ENCODE results near the gene C19orf47. TPM values are rescaled to one million over a fixed set of nuclear protein-coding genes. Genes with fewer than 3 reads are reported as not detected.

Gene C19orf47
- total RNA-seq, 1 experiment from 2014 or later = 11.7 TPM

DNA sequence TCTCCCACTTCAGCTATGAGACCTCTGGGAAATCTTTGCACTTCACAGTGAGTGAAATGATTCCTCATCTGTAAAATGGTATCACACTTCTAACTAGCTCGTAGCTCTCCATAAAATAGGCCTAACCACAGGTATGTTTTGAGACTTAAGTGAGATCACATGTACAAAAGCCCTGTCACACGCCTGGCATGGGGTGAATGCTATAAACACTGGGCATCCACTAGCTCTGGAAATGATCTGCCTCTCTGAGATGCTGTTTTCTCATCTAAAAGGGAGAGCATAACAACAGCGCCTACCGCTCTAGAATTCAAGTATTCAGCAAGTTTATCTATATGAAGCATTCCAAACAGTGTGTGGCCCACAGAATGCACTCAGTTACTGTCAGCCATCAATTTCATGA lies 65.3 kb downstream of the C19orf47 start:
- Histone ChIP-seq H3K4me3 (ENCODE audit: low read length) (peak overlapping the region; percentile 29; the same call in 1 of the 2 replicates), H2AFZ (ENCODE audit: low read length) (no peak overlapping the region), H3K36me3 (ENCODE audit: insufficient read depth, low read length) (peaks cover 6% of the 10 kb centered on the region; the same call in 1 of the 2 replicates), H3K27me3 (ENCODE audit: low read length) (no peaks in the 10 kb centered on the region), H4K20me1 (ENCODE audit: insufficient read depth, low read depth, low read length) (peaks cover 13% of the 10 kb centered on the region; the same call in 1 of the 2 replicates), H3K9ac (ENCODE audit: low read length) (peak overlapping the region; percentile 98), H3K4me2 (ENCODE audit: low read depth, low read length, poor library complexity, severe bottlenecking) (peak overlapping the region; percentile 92), H3K9me3 (ENCODE audit: low read length) (no peaks in the 10 kb centered on the region), H3K79me2 (ENCODE audit: low read length) (peaks cover 72% of the 10 kb centered on the region), H3K9me2 (replicated peaks; ENCODE audit: insufficient read depth, low read length) (no peaks in the 10 kb centered on the region), H3K27ac (ENCODE audit: low read length) (peak overlapping the region; percentile 80), H3K4me1 (ENCODE audit: low read length) (peaks cover 76% of the 10 kb centered on the region)
- DNase-seq = no peak

DNA sequence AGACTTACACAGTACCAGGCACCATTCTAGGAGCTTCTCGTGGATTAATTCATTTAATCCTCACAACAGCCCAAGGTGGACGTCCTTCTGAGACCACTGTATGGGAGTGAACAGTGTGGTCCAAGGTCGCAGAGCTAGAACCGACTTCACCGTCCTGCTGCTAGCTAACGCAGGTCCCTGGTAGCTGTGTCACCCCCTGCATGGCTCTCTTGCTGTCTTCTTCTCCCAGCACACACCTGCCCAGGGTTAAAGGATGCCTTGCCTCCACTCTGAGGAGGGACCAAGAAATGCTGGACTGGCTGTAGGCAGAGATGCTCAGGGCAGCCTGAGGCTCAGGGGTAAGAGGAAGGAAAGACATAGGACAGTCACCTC lies 66.0 kb downstream of the C19orf47 start:
- H3K27ac ChIP-seq (ENCODE audit: low read length) = peak overlapping the region; percentile 80

DNA sequence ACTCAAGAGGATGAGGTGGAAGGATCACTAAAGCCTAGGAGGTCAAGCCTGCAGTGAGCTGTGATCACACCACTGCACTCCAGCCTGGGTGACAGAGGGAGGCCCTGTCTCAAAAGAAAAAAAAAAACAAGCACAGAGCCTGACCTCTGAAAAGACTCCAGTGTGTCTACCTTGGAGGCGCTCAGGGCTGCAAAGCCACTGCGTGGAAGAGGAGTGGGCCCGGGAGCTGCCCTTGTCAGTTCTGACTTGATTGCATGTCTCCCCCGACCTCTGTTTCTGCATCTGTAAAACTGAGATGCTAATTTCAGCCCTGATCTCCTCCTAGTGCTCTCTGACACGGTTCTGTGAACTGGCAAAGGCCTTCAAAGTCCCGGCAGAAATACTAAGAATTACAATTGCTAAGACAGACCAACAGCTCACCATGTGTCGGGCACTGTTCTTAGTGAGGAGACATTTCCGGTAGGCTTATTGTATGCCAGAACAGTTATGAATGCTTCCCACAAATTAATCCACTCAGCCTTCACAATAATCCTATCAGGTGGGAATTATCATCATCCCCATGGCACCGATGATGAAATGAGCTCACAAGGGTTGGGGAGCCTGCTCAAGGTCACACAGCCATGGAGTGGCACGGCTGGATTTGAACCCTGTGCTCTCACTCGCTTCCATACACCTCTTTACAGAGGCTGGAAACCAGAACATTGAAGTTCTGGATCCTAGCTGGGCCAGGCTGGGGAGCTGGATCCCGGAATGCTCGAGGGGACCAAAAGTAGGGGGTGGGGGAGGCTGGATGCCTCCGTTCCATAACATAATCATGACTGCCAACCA lies 66.6 kb downstream of the C19orf47 start:
- H3K79me2 ChIP-seq (ENCODE audit: low read length) = peaks cover 85% of the 10 kb centered on the region
- H2AFZ ChIP-seq (ENCODE audit: low read length) = no peak overlapping the region
- H3K4me3 ChIP-seq (ENCODE audit: low read length) = peak overlapping the region; percentile 68
- peaks cover 19% of the 10 kb centered on the region for H4K20me1 ChIP-seq (ENCODE audit: insufficient read depth, low read depth, low read length)
- H3K9ac ChIP-seq (ENCODE audit: low read length) = peak overlapping the region; percentile 98
- peaks cover 6% of the 10 kb centered on the region; the same call in 1 of the 2 replicates for H3K36me3 ChIP-seq (ENCODE audit: insufficient read depth, low read length)
- no peaks in the 10 kb centered on the region for H3K9me3 ChIP-seq (ENCODE audit: low read length)
- no peaks in the 10 kb centered on the region for H3K27me3 ChIP-seq (ENCODE audit: low read length)
- DNase-seq = no peak
- peaks cover 80% of the 10 kb centered on the region for H3K4me1 ChIP-seq (ENCODE audit: low read length)
- peak overlapping the region; percentile 80 for H3K27ac ChIP-seq (ENCODE audit: low read length)
- H3K9me2 ChIP-seq (replicated peaks; ENCODE audit: insufficient read depth, low read length) = no peaks in the 10 kb centered on the region
- peak overlapping the region; percentile 92 for H3K4me2 ChIP-seq (ENCODE audit: low read depth, low read length, poor library complexity, severe bottlenecking)

More for the DNA sequence above, 66.0 kb downstream of the C19orf47 start:
- DNase-seq = no peak
- peaks cover 6% of the 10 kb centered on the region; the same call in 1 of the 2 replicates for H3K36me3 ChIP-seq (ENCODE audit: insufficient read depth, low read length)
- H3K9me2 ChIP-seq (replicated peaks; ENCODE audit: insufficient read depth, low read length) = no peaks in the 10 kb centered on the region
- H3K27me3 ChIP-seq (ENCODE audit: low read length) = no peaks in the 10 kb centered on the region
- H3K9me3 ChIP-seq (ENCODE audit: low read length) = no peaks in the 10 kb centered on the region
- peak overlapping the region; percentile 98 for H3K9ac ChIP-seq (ENCODE audit: low read length)
- peaks cover 19% of the 10 kb centered on the region for H4K20me1 ChIP-seq (ENCODE audit: insufficient read depth, low read depth, low read length)
- no peak overlapping the region for H2AFZ ChIP-seq (ENCODE audit: low read length)
- H3K4me3 ChIP-seq (ENCODE audit: low read length) = peak overlapping the region; percentile 29; the same call in 1 of the 2 replicates
- peaks cover 83% of the 10 kb centered on the region for H3K4me1 ChIP-seq (ENCODE audit: low read length)
- H3K4me2 ChIP-seq (ENCODE audit: low read depth, low read length, poor library complexity, severe bottlenecking) = peak overlapping the region; percentile 92
- H3K79me2 ChIP-seq (ENCODE audit: low read length) = peaks cover 79% of the 10 kb centered on the region

DNA sequence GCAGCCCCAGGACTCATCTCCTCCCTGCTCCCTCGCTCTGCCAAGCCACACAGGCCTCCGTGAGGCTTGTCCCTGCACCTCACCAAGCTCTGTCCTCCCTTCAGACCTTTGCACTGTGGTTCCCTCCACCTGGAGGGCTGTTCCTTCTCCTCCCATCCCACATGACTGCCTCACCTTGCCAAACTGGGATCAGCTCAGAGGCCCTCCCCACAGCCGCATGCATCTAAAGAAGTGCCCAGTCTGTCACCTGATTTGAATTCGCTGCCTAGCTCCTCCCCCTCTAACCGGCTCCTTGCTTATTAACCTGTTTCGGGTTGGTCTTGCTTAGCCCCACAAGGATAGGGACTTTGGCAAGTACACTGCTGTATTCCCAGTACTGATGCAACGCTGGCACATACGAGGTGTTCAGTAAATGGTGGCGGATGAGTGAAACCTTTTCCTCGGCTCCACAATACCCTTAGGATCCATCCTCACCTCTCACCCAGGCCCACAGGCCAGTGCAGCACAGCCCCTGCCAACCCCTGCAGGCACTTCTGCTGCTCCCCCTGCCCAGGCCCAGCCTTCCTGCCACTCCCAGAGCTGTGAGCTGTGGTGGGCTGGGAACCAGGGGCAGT lies 67.5 kb downstream of the C19orf47 start:
- Histone ChIP-seq H3K79me2 (ENCODE audit: low read length) (peaks cover 93% of the 10 kb centered on the region), H3K9ac (ENCODE audit: low read length) (peak overlapping the region; percentile 98), H3K9me3 (ENCODE audit: low read length) (no peaks in the 10 kb centered on the region), H3K27ac (ENCODE audit: low read length) (peak overlapping the region; percentile 80), H3K4me1 (ENCODE audit: low read length) (peaks cover 75% of the 10 kb centered on the region), H3K9me2 (replicated peaks; ENCODE audit: insufficient read depth, low read length) (no peaks in the 10 kb centered on the region), H3K36me3 (ENCODE audit: insufficient read depth, low read length) (peaks cover 6% of the 10 kb centered on the region; the same call in 1 of the 2 replicates), H4K20me1 (ENCODE audit: insufficient read depth, low read depth, low read length) (peaks cover 19% of the 10 kb centered on the region), H2AFZ (ENCODE audit: low read length) (no peak overlapping the region), H3K27me3 (ENCODE audit: low read length) (no peaks in the 10 kb centered on the region), H3K4me2 (ENCODE audit: low read depth, low read length, poor library complexity, severe bottlenecking) (peak overlapping the region; percentile 92), H3K4me3 (ENCODE audit: low read length) (peak overlapping the region; percentile 68)
- DNase-seq = peak; percentile 75

DNA sequence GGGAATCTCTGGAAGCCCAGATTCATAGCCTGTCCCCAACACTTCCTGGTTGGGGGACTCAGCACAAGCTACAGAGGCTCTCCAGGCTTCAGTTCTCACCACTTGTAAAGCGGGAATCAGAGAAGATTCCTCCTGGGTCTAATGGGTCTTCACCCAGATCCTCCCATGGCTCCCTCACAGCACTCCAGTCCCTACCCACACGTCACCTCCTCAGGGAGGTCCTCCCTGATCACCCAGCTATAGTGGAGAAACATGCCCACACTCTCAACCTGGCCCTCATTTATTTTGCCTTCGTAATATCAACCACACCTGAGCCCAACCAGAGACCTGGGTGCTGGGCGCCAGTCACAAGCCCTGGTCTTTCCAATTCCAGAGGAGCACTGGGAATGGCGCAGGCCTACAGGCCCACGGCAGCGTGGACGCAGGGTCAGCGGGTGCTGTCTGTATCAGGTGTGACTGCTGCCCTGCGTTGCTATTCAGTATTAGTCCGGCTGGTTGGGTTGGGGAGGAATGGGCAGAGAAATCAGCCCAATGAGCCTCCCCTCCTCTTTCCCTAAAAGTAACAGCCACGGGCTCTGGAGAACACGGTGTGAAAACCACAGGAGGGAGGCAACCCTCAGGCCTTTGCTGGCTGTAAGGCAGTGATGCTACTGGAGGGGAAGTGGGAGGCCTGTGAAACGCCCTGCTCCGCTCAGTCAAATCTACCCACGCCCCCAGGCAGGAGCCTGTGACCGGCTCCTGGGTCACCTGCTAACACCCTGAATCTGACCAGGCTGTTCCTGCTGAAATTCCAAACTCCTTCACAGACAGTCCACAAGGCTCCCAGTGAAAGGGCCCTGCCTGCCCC lies 68.2 kb downstream of the C19orf47 start:
- Histone ChIP-seq H3K4me3 (ENCODE audit: low read length) (peak overlapping the region; percentile 68), H3K4me2 (ENCODE audit: low read depth, low read length, poor library complexity, severe bottlenecking) (peak overlapping the region; percentile 92)

DNA sequence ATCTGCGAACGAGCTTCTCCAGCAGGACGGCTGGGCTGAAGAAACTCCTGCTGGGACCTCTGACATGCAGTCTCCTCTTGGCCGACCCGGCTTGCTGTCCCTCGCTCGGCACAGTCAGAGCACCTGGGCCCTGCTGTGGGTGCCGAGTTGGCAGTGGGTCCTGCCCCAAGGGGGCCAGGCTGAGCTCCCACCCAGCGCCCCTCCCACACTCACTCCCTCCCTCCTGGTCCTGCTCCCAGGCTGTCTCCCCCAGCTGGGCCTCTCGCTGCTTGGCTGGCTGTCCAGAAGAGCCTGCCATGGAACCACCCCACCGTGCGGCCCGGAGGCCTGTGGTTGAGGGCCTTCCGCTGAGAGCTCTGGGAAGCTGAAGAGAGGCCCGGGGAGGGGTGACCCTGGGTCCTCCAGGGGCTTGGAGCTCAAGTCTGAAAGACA lies 69.1 kb downstream of the C19orf47 start:
- Histone ChIP-seq H3K4me1 (ENCODE audit: low read length) (peaks cover 86% of the 10 kb centered on the region), H3K4me3 (ENCODE audit: low read length) (no peak overlapping the region), H2AFZ (ENCODE audit: low read length) (no peak overlapping the region), H3K36me3 (ENCODE audit: insufficient read depth, low read length) (peaks cover 6% of the 10 kb centered on the region; the same call in 1 of the 2 replicates), H3K27ac (ENCODE audit: low read length) (no peak overlapping the region), H4K20me1 (ENCODE audit: insufficient read depth, low read depth, low read length) (peaks cover 21% of the 10 kb centered on the region), H3K9me3 (ENCODE audit: low read length) (no peaks in the 10 kb centered on the region), H3K9me2 (replicated peaks; ENCODE audit: insufficient read depth, low read length) (no peaks in the 10 kb centered on the region), H3K27me3 (ENCODE audit: low read length) (no peaks in the 10 kb centered on the region), H3K4me2 (ENCODE audit: low read depth, low read length, poor library complexity, severe bottlenecking) (peak overlapping the region; percentile 8), H3K9ac (ENCODE audit: low read length) (no peak overlapping the region), H3K79me2 (ENCODE audit: low read length) (peaks cover 97% of the 10 kb centered on the region)
- DNase-seq = no peak

More for the DNA sequence above, 68.2 kb downstream of the C19orf47 start:
- peak overlapping the region; percentile 98 for H3K9ac ChIP-seq (ENCODE audit: low read length)
- H4K20me1 ChIP-seq (ENCODE audit: insufficient read depth, low read depth, low read length) = peaks cover 19% of the 10 kb centered on the region
- H3K36me3 ChIP-seq (ENCODE audit: insufficient read depth, low read length) = peaks cover 6% of the 10 kb centered on the region; the same call in 1 of the 2 replicates
- no peaks in the 10 kb centered on the region for H3K9me3 ChIP-seq (ENCODE audit: low read length)
- H3K9me2 ChIP-seq (replicated peaks; ENCODE audit: insufficient read depth, low read length) = no peaks in the 10 kb centered on the region
- no peaks in the 10 kb centered on the region for H3K27me3 ChIP-seq (ENCODE audit: low read length)
- H3K79me2 ChIP-seq (ENCODE audit: low read length) = peaks cover 97% of the 10 kb centered on the region
- peaks cover 78% of the 10 kb centered on the region for H3K4me1 ChIP-seq (ENCODE audit: low read length)
- no peak overlapping the region for H2AFZ ChIP-seq (ENCODE audit: low read length)
- peak overlapping the region; percentile 80 for H3K27ac ChIP-seq (ENCODE audit: low read length)
- peak; percentile 73 for DNase-seq

DNA sequence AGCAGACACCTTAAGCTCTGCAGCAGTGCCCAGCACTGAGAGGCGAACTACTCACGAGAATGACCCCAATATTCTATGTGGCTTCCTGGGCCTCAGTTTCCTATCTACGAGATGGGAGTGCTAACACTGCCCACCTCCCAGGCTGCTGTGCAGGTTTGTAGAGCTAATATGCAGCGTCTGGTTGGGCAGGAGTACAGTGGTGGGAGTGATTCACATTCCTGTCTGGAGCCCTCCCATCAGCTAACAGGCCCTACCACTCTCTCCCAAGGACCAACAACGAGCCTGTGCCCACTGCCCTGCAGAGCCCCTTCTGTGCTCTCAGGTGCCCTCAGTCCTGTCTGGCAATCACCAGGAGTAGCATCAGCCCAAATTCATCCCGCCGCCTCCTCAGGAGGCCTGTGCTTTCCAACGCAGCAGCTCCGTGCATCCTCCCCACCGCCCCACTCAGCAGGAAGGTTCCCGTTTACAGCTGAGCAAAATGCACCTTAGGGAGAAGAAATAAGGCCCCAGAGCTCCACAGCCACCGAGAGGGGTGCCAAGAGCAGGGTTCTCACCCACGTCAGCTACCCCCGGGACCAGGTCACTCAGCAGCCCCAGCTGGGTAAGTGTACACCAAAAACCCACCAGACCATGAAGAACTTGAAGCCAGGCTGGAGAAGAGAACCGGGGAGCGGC lies 69.7 kb downstream of the C19orf47 start:
- Histone ChIP-seq H3K4me1 (ENCODE audit: low read length) (peaks cover 79% of the 10 kb centered on the region), H3K27ac (ENCODE audit: low read length) (no peak overlapping the region), H3K36me3 (ENCODE audit: insufficient read depth, low read length) (peaks cover 6% of the 10 kb centered on the region; the same call in 1 of the 2 replicates), H3K79me2 (ENCODE audit: low read length) (peaks cover 97% of the 10 kb centered on the region), H4K20me1 (ENCODE audit: insufficient read depth, low read depth, low read length) (peaks cover 20% of the 10 kb centered on the region), H3K9me3 (ENCODE audit: low read length) (no peaks in the 10 kb centered on the region), H3K4me2 (ENCODE audit: low read depth, low read length, poor library complexity, severe bottlenecking) (no peak overlapping the region), H3K4me3 (ENCODE audit: low read length) (no peak overlapping the region), H3K27me3 (ENCODE audit: low read length) (no peaks in the 10 kb centered on the region), H3K9ac (ENCODE audit: low read length) (no peak overlapping the region), H2AFZ (ENCODE audit: low read length) (no peak overlapping the region), H3K9me2 (replicated peaks; ENCODE audit: insufficient read depth, low read length) (no peaks in the 10 kb centered on the region)
- DNase-seq = no peak
